ENCODE measurements around the gene GSK3A. TPM values are rescaled to one million over a fixed set of nuclear protein-coding genes. Genes with fewer than 3 reads are reported as not detected.

The GSK3A gene
- total RNA-seq, 1 donor from 2014 or later, result 12.4 TPM

DNA sequence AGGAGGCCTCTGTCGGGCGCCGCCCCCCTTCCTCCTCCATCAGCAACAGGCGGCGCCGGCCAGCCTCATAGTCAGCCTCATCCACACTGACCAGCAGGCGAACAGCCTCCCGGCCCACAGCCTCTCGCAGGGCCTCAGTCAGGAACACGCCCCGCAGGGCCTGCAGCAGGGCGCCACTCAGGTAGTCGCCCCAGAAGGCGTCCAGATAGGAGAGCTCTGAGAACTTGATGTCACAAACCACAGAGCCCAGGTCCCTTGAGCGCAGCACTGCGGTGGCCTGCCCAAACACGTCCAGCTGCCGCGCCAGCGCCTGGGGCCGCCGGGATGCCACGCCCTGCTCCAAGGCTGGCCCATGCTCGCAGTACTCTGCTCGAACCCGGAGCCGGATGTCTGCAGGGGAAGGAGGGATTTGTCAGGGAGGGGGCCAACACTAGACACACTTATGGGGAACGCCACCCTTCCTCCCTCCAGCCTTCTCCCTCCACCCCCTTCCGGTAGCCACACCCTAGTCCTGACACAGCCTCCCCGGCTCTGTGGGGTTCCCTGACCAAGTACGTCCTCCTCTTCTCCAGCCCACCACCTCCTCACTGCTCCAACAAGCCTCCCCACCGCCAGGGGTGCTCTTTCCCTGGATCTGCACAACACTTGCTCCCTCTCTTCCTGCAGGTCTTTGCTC, 42.8 kb downstream of the GSK3A start:
- no peak for FAIRE-seq
- peak; percentile 81 for DNase-seq (ENCODE audit: low read depth)
- Histone ChIP-seq H3K4me3 (ENCODE audit: low read depth, low read length) (no peak overlapping the region), H3K27me3 (ENCODE audit: control insufficient read depth, insufficient read depth, low read length) (no peaks in the 10 kb centered on the region), H3K36me3 (ENCODE audit: control insufficient read depth, insufficient read depth, low read length) (peaks cover 23% of the 10 kb centered on the region)
- TF ChIP-seq, protein P1, sequence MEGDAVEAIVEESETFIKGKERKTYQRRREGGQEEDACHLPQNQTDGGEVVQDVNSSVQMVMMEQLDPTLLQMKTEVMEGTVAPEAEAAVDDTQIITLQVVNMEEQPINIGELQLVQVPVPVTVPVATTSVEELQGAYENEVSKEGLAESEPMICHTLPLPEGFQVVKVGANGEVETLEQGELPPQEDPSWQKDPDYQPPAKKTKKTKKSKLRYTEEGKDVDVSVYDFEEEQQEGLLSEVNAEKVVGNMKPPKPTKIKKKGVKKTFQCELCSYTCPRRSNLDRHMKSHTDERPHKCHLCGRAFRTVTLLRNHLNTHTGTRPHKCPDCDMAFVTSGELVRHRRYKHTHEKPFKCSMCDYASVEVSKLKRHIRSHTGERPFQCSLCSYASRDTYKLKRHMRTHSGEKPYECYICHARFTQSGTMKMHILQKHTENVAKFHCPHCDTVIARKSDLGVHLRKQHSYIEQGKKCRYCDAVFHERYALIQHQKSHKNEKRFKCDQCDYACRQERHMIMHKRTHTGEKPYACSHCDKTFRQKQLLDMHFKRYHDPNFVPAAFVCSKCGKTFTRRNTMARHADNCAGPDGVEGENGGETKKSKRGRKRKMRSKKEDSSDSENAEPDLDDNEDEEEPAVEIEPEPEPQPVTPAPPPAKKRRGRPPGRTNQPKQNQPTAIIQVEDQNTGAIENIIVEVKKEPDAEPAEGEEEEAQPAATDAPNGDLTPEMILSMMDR (IDR thresholded peaks at IDR 0.05; ENCODE audit: insufficient read depth, low read length, severe bottlenecking), result peak; percentile 40

DNA sequence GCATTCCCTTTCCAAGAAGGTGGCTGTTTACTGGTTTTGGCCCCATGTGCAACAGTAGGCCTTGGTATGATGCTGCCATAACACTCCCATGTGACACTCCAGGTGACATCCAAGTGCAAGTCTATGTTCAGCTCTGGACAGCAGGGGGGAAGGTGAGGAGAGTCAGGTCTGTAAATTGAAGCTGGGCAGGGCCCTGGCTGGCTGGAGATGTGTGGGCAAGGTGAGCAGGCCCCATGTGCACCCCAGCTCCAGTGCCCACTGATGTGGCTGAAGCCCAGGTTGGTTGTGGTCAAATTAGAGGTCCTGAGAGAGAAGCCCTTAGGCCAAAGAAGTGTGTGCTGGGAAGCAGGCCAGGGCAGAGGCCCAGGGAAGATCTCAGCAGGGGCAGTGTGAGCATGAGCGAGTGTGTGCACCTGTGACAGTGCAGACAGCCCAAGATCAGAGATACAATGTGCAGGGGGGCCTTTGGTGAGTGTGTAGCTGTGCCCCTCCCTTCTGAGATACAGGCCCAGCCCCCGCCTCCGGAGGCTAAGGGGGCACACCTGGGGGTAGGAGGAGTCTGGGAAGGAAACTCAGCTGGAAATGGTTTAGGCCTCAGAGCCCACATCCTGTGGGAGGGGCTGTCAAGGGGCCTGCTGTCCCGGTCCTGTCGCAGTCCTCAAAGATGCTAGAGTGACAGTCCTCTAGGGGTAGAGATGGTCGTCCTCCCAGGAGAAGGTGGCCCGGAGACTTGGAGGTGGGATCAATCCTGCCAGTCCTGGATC, 43.5 kb downstream of the GSK3A start:
- FAIRE-seq (no peak), DNase-seq (ENCODE audit: low read depth) (no peak)
- Histone ChIP-seq H3K27me3 (ENCODE audit: control insufficient read depth, insufficient read depth, low read length) (no peaks in the 10 kb centered on the region), H3K36me3 (ENCODE audit: control insufficient read depth, insufficient read depth, low read length) (peaks cover 22% of the 10 kb centered on the region), H3K4me3 (ENCODE audit: low read depth, low read length) (no peak overlapping the region)
- TF ChIP-seq, protein P1 (IDR thresholded peaks at IDR 0.05; ENCODE audit: insufficient read depth, low read length, severe bottlenecking), result no peak

DNA sequence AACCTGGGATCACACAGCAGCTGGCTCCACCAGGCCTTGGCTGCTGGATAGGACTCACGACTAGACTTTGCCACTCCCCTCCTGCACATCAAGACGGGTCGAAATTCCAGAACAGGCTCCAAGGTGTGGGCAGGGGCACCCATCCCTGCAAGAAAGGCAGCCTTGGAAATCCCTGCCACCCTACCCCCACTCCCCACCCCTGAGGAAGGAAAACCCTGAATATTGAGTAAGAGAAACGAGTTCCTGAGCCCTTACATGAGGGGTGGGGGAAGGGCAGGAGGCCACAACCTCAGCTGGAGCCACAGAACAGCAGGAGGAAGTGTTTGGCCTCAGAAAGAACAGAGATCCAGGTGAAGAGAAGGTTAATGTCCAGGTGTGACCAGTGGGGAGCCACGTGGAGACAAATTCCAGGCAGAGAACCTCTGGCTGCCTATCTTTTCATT, 45.0 kb downstream of the GSK3A start:
- peaks cover 15% of the 10 kb centered on the region for H3K36me3 ChIP-seq (ENCODE audit: control insufficient read depth, insufficient read depth, low read length)
- no peak for DNase-seq (ENCODE audit: low read depth)
- no peaks in the 10 kb centered on the region for H3K27me3 ChIP-seq (ENCODE audit: control insufficient read depth, insufficient read depth, low read length)
- TF ChIP-seq, protein P1 (IDR thresholded peaks at IDR 0.05; ENCODE audit: insufficient read depth, low read length, severe bottlenecking), result no peak
- FAIRE-seq, result no peak
- H3K4me3 ChIP-seq (ENCODE audit: low read depth, low read length), result no peak overlapping the region

DNA sequence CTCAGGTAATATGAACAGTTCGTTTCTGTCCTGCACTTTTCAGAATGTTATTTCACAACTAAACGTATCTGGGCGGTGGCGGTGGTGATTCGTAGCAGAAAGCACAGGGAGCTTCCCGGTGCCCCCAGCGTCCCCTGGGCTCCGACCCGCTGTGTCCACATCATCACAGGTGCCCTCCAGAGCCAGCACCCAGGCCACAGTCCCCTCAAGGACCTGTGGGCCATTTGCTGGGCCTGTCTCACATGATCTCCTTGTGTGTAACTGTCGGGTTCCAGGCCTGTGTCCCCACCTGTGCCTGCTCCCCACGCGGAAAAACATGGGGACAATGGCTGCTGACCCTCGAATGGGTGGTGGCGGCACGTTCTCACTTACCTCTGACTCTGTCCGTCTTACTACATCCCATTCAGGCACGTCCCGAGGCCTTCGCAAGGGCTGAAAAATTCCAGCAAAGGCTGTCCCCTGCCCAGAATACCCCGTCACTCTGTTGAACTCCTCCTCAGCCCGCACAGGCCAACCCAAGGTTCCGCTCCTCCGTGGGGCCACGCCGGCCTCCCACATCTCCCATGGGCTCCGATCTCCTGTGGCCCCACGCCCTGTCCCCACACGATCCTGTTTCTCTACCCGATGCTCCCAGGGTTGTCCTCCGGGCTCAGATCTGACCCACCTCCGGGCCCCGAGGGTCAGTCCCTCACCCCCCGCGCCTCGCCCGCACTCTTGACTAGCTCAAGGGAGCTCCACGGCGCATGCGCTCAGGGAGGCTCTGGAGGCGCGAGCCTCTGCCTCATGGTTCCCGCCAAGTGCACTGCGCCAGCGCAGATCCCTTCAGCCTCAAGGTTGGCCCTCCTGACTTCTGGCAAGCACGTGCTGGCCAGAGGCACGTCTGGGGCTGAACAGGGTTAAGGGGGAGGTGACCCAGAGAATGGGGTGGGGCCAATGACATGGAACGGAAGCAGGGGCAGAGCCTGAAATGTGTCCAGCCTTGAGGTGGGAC, 46.1 kb downstream of the GSK3A start:
- FAIRE-seq (no peak), DNase-seq (ENCODE audit: low read depth) (no peak)
- H3K27me3 ChIP-seq (ENCODE audit: control insufficient read depth, insufficient read depth, low read length), result no peaks in the 10 kb centered on the region
- no peak overlapping the region for H3K4me3 ChIP-seq (ENCODE audit: low read depth, low read length)
- peaks cover 10% of the 10 kb centered on the region for H3K36me3 ChIP-seq (ENCODE audit: control insufficient read depth, insufficient read depth, low read length)
- TF ChIP-seq, protein P1 (IDR thresholded peaks at IDR 0.05; ENCODE audit: insufficient read depth, low read length, severe bottlenecking), result no peak

DNA sequence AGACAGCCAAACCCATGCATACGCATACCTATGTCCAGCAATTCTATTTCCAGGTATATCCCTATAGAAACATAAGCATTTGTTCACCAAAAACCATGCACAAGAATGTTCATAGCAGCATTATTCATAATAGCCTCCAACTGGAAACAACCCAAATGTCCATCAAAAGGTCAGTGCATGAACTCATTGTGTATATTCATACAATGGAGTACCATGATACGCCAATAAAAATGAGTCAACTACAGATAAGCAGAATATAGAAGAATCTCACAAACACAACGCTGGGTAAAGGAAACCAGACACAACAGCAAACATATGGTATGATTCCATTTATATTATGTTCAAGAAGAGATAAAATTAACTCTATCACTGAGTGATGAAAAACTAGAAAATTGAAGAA, 48.7 kb downstream of the GSK3A start:
- no peak for FAIRE-seq
- TF ChIP-seq, protein P1 (IDR thresholded peaks at IDR 0.05; ENCODE audit: insufficient read depth, low read length, severe bottlenecking), result no peak
- Histone ChIP-seq H3K27me3 (ENCODE audit: control insufficient read depth, insufficient read depth, low read length) (no peaks in the 10 kb centered on the region), H3K4me3 (ENCODE audit: low read depth, low read length) (no peak overlapping the region), H3K36me3 (ENCODE audit: control insufficient read depth, insufficient read depth, low read length) (peaks cover 5% of the 10 kb centered on the region)
- DNase-seq (ENCODE audit: low read depth), result no peak
